GM12875 (cell line): ENCODE data around the gene APBB2.

ENCODE experiments used
- H3K4me3 ChIP-seq: one replicate; pipeline ENCODE4 v1.5.1; 2011; ENCODE audit warnings: low read depth, low read length, control low read depth
- CTCF ChIP-seq: IDR thresholded peaks from 2 replicates; pipeline ENCODE4 v1.5.1; 2011; ENCODE audit warnings: low read depth, mild to moderate bottlenecking, control low read depth, inconsistent platforms, low read length, moderate library complexity, borderline replicate concordance; ENCODE audit not compliant: insufficient read depth

The APBB2 gene

GRCh38 chr4:40948014-40948413, 266.3 kb downstream of the APBB2 start:
- H3K4me3 ChIP-seq = no peak overlapping the region
- TF ChIP-seq CTCF = no peak

GRCh38 chr4:40946652-40947051, 267.7 kb downstream of the APBB2 start:
- H3K4me3 ChIP-seq = no peak overlapping the region
- TF ChIP-seq CTCF = no peak

GRCh38 chr4:40940756-40941155, 273.6 kb downstream of the APBB2 start:
- H3K4me3 ChIP-seq = no peak overlapping the region
- no peak for TF ChIP-seq CTCF

GRCh38 chr4:40940317-40940741, 274.0 kb downstream of the APBB2 start:
- no peak for TF ChIP-seq CTCF
- H3K4me3 ChIP-seq = no peak overlapping the region

- TF ChIP-seq CTCF = no peak
- H3K4me3 ChIP-seq = no peak overlapping the region
These were observed 274.5 kb downstream of the APBB2 start for GRCh38 chr4:40939856-40940255.

GRCh38 chr4:40938337-40938736, 276.0 kb downstream of the APBB2 start:
- no peak overlapping the region for H3K4me3 ChIP-seq
- no peak for TF ChIP-seq CTCF

GRCh38 chr4:40937140-40937725, 277.1 kb downstream of the APBB2 start:
- no peak for TF ChIP-seq CTCF
- H3K4me3 ChIP-seq = no peak overlapping the region
